ENCODE results near the gene SLC35A4.
"Not testable (repeated sequence)": the region's sequence is repeated elsewhere in the genome, so short reads cannot be mapped to it uniquely, and the experiment has no call there.

SLC35A4 gene

GRCh38 chr5:140558542-140558941 lies 6.1 kb upstream of the SLC35A4 start:
- no peak for DNase-seq

- DNase-seq = no peak
Measured at GRCh38 chr5:140560227-140560626, 4.4 kb upstream of the SLC35A4 start.

GRCh38 chr5:140561753-140562523 lies 2.7 kb upstream of the SLC35A4 start:
- DNase-seq = no peak

GRCh38 chr5:140563596-140563995 lies 1.0 kb upstream of the SLC35A4 start:
- DNase-seq = no peak

- no peak for DNase-seq
Measured at GRCh38 chr5:140565024-140565779, 574 bp downstream of the SLC35A4 start.

- no peak for DNase-seq
Measured at GRCh38 chr5:140565780-140566095, 1.1 kb downstream of the SLC35A4 start.

- no peak for DNase-seq
Measured at GRCh38 chr5:140566665-140567064, 2.0 kb downstream of the SLC35A4 start.

GRCh38 chr5:140567136-140567818 lies 2.6 kb downstream of the SLC35A4 start:
- DNase-seq = no peak

- DNase-seq = no peak
Measured at GRCh38 chr5:140567871-140568270, 3.2 kb downstream of the SLC35A4 start.

- no peak for DNase-seq
Measured at GRCh38 chr5:140568443-140569063, 3.9 kb downstream of the SLC35A4 start.

- no peak for DNase-seq
Measured at GRCh38 chr5:140569197-140569596, 4.6 kb downstream of the SLC35A4 start.

- no peak for DNase-seq
Measured at GRCh38 chr5:140570058-140570457, 5.4 kb downstream of the SLC35A4 start.

- DNase-seq = no peak
Measured at GRCh38 chr5:140570488-140570887, 5.9 kb downstream of the SLC35A4 start.

GRCh38 chr5:140571105-140571504 lies 6.5 kb downstream of the SLC35A4 start:
- DNase-seq = no peak

GRCh38 chr5:140573683-140574082 lies 9.1 kb downstream of the SLC35A4 start:
- DNase-seq = no peak

- DNase-seq = no peak
Measured at GRCh38 chr5:140574165-140574564, 9.5 kb downstream of the SLC35A4 start.

- DNase-seq = no peak
Measured at GRCh38 chr5:140575309-140575708, 10.7 kb downstream of the SLC35A4 start.

- DNase-seq = no peak
Measured at GRCh38 chr5:140576776-140577201, 12.2 kb downstream of the SLC35A4 start.

- DNase-seq = not testable (repeated sequence)
Measured at GRCh38 chr5:140579188-140579747, 14.6 kb downstream of the SLC35A4 start.

GRCh38 chr5:140587495-140587894 lies 22.9 kb downstream of the SLC35A4 start:
- no peak for DNase-seq

GRCh38 chr5:140588311-140589070 lies 23.9 kb downstream of the SLC35A4 start:
- no peak for DNase-seq

- DNase-seq = no peak
Measured at GRCh38 chr5:140590861-140591260, 26.2 kb downstream of the SLC35A4 start.
